Measurements from ENCODE around the gene OPN1SW. TPM values are rescaled to one million over a fixed set of nuclear protein-coding genes. Genes with fewer than 3 reads are reported as not detected.

OPN1SW gene
- total and polyA plus RNA-seq, 9 donors = not detected

- Histone ChIP-seq H3K4me1 (ENCODE audit: insufficient read depth) (no peaks in the 10 kb centered on the region), H3K36me3 (no peaks in the 10 kb centered on the region), H3K27ac (no peak overlapping the region), H3K9me3 (no peaks in the 10 kb centered on the region), H3K4me3 (no peak overlapping the region), H3K27me3 (no peaks in the 10 kb centered on the region)
- intact Hi-C loops (cut with DNase I) = no loop called here
- TF ChIP-seq POLR2A (IDR thresholded peaks at IDR 0.05) = no peak
- no peak for TF ChIP-seq EP300 (IDR thresholded peaks at IDR 0.05)
- TF ChIP-seq CTCF (IDR thresholded peaks at IDR 0.05) = no peak
- WGBS, 3 donors = 65 to 78% (median 70%) methylated on average over 5 of the region's 5 CpGs
- no peak for DNase-seq
These were observed 5.5 kb upstream of the OPN1SW start for GRCh38 chr7:128781126-128781525.

GRCh38 chr7:128778946-128779345 lies 3.4 kb upstream of the OPN1SW start:
- H3K27me3 ChIP-seq = no peaks in the 10 kb centered on the region
- H3K36me3 ChIP-seq = no peaks in the 10 kb centered on the region
- no peak for DNase-seq
- H3K4me1 ChIP-seq (ENCODE audit: insufficient read depth) = no peaks in the 10 kb centered on the region
- no peaks in the 10 kb centered on the region for H3K9me3 ChIP-seq
- no peak overlapping the region for H3K27ac ChIP-seq
- no peak for TF ChIP-seq CTCF (IDR thresholded peaks at IDR 0.05)
- no peak for TF ChIP-seq POLR2A (IDR thresholded peaks at IDR 0.05)
- TF ChIP-seq EP300 (IDR thresholded peaks at IDR 0.05) = no peak
- WGBS, 3 donors = 86 to 99% (median 95%) methylated on average over 5 of the region's 5 CpGs
- intact Hi-C loops (cut with DNase I) = no loop called here
- H3K4me3 ChIP-seq = no peak overlapping the region

- H3K4me1 ChIP-seq (ENCODE audit: insufficient read depth) = no peaks in the 10 kb centered on the region
- 67 to 74% (median 67%) methylated on average over 5 of the region's 5 CpGs for WGBS, 3 donors
- H3K27me3 ChIP-seq = no peaks in the 10 kb centered on the region
- DNase-seq = no peak
- no peak overlapping the region for H3K27ac ChIP-seq
- intact Hi-C loops (cut with DNase I) = no loop called here
- H3K4me3 ChIP-seq = no peak overlapping the region
- H3K36me3 ChIP-seq = no peaks in the 10 kb centered on the region
- no peak for TF ChIP-seq CTCF (IDR thresholded peaks at IDR 0.05)
- TF ChIP-seq POLR2A (IDR thresholded peaks at IDR 0.05) = no peak
- no peak for TF ChIP-seq EP300 (IDR thresholded peaks at IDR 0.05)
- H3K9me3 ChIP-seq = no peaks in the 10 kb centered on the region
These were observed 1.8 kb upstream of the OPN1SW start for GRCh38 chr7:128777156-128778123.

GRCh38 chr7:128774921-128775320 lies 673 bp downstream of the OPN1SW start:
- DNase-seq = no peak

More at GRCh38 chr7:128774921-128775320, 673 bp downstream of the OPN1SW start:
- Histone ChIP-seq H3K27me3 (no peaks in the 10 kb centered on the region), H3K4me3 (no peak overlapping the region), H3K27ac (no peak overlapping the region), H3K9me3 (no peaks in the 10 kb centered on the region), H3K36me3 (no peaks in the 10 kb centered on the region), H3K4me1 (ENCODE audit: insufficient read depth) (no peaks in the 10 kb centered on the region)
- intact Hi-C loops (cut with DNase I) = no loop called here
- TF ChIP-seq CTCF (IDR thresholded peaks at IDR 0.05) (no peak), EP300 (IDR thresholded peaks at IDR 0.05) (no peak), POLR2A (IDR thresholded peaks at IDR 0.05) (no peak)
- WGBS, 3 donors = 91 to 93% (median 93%) methylated on average over 7 of the region's 7 CpGs
